SHP77 treated with DMSO at 0.1 percent for 48 hours (cell line): ENCODE measurements around the gene NPAS3.

Experiments
- DNase-seq: peaks from one replicate; lab custom pipeline; 2025; lab: John Stamatoyannopoulos, UW

NPAS3 gene

DNA sequence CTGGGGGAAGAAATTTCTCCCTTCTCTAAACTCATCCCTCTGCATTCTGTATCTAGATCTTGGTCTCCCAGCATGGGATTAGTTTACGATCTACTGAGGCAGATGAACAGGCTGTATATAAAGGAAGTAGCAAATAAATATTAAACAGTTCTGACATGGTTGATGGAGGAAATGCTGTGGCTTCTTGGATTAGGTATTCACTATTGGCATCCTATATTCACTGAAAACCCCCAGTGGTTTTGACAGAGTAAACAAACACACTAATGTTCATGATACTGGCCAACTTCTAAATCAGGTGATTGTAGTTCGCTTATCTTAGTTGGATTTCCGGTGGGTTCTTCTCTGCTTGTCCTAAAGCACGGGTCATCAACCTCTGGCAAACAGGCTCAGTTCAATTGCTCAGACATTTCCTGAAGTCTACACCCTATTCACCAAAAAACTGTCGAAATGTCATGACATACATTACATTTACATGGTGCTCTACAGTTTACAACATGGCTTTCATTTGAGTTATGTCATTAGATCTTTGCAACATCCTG lies 578.3 kb downstream of the NPAS3 start:
- DNase-seq: no peak

DNA sequence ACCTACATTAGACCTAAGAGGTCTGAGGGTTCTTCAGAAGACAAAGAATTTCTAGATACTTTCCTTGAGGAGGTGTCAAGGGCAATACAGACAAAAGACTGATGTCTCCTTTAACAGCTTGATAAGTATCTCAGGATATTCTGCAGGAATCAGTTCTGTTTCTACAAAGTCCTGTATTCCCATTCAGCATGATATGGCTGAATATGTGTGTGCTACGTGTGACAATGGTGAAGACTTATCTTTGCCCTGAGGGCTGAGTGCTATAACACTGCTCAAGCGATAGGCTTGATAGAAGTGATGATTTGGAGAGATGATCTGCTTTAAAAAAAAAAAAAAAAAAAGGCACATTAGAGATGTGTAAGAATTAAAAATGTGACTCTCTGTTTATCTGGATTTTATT lies 582.5 kb downstream of the NPAS3 start:
- no peak for DNase-seq

DNA sequence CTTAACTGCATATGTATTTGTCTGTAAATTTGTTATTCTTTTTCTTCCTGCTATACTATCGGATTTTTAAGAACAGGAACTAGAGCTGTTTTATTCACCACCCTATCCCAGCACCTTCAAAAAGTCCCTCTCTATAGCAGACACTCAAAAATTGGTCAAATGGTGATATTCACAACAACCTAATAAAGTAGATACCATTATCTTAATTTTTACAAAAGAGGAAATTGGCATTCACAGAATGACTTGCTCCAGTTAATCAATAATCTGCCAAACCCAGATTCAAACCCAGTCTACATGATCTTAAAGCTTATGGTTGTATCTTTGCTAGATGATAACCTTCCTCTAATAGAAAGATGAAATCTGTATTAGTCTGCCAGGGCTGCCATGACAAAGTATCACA lies 585.6 kb downstream of the NPAS3 start:
- DNase-seq: no peak

DNA sequence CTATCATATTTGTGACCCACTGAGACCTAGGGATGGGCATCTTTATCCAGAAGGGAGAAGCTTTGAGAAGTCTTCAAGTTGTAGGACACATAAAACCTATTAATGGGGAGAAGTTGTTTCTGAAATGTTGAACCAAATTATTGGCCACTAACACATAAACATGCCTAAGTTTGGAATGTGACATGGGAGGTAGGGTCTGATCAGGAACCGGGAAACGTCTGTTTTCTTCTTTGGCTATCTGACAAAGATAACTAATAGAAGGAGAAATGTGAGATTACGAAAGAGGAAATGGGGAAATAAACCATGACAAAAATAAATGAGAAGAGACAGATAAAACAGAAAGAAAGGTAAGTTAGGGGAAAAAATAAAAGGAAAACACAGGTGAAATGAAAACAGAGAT lies 586.9 kb downstream of the NPAS3 start:
- DNase-seq: no peak

DNA sequence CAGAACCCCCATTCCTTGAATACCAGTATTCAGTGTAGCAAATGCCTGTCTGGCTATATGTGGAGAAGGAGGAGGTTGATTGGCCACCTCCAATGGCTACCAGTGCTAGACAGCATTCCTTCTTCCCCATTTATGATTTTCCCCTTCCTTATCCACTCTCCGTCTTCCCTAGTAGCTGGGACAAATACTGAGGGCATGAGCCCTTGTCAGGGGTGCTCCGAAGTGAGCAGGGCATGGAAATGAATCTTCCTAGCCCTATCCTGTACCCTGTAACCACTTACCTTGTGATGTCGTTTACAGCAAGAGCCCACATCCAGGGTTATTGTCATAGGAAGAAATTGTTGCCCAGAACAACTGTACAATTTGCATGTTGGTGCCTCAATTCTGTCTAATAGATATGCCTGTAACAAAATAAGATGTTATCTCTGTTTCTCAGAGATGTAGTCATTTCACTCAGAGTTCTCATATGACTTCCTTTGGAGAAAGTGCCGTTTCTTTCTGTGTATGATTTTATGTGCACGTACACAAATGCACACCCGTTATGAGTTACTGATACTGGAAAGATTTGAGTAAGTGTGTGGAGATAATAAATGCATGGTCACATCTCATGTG lies 588.5 kb downstream of the NPAS3 start:
- no peak for DNase-seq

DNA sequence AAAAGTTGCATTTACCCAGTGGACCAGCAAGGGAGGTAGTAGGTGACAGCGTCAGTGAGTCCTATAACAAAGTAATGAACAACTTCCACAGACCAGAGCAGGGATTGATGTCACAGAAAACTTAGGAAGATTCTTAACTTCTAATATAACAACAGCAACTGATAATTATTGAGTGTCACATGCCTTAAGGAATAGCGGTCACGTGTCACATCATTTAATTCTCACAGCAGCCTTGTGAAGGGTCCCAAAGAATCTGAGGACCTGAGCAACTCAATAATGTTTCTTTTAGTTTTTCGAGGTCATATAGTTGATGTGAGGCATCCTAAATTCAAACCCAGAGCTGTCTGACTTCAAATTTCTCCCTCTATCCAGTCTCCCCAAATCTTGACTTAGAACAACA lies 590.0 kb downstream of the NPAS3 start:
- DNase-seq: no peak

DNA sequence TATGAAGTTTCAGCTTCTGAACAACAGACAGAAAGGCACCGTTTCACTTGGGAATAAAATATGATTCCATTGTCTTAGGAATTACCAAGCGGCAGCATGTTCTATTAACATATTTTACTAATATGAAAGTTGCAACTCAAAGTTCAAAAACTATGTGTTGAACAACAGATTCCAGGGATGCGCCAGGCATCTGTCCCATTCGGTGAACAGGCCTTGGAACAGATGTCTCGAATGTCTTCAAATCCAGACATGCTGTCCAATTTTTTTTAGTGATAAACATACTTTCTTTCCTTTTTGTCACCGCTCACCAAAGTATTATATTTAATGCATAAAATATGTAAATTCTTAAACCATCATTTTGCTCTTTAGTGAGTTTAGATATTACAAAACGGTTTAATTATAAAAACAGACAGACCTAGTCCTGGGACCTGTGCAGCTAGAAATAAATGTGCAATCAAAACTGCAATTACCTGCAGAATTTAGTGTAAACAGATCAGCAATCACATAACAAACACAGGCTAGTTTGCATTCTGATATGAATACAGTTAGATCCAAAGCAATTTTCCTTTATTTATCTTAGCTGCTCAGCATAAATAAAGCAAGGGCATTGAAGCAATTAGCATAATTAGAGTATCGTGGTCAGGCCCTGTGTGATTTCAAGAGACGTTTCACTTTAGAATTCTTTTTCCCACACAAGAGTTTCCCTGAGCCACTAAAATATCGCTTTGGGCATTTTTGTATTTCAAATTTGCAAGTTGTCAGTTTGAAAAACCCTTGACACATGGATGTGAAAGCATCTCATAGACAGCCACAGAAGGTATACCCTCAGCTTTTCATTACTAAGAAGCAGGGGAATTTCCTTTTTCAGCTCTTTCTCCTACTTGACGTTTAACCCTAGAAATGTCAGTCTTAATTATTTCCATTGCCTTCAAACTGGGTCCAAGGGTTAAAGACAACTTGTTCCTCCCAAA lies 591.4 kb downstream of the NPAS3 start:
- no peak for DNase-seq

DNA sequence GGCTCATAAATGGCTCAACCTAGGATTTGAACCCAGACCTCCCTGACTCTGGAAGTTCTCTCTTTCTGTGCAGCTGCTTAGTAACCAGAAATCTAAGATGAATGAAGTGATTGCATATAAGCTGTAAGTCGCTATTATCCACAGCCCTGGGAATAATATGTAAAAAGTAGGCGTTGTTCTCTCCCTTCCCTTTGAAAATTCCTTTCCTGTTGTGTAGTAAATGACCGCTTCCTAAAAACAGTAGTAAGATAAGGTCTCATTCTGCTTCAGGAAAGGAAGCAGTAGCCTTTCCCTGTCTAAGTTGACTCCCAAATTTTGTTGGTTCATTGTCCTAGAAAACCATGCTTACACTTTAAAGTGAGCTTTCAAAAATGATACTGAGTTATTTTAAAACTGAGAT lies 593.9 kb downstream of the NPAS3 start:
- no peak for DNase-seq

DNA sequence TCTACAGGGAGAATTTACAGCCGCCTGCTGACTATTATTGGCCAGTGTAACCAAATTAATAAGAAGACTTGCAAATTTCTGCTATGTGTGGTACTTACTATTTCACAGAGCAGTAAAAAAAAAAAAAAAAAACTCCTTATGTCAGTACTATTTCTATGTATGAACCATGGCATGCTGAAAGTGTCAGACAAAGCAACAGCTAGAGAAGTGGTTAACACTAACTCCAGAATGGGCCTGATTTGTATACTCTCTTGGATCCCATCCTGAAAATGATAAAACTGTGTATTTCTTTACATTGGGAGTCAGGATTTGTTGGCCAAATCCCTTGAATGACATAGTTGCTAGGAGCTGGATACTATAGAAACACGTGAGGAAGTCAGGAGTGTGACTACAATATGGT lies 595.4 kb downstream of the NPAS3 start:
- DNase-seq: no peak

DNA sequence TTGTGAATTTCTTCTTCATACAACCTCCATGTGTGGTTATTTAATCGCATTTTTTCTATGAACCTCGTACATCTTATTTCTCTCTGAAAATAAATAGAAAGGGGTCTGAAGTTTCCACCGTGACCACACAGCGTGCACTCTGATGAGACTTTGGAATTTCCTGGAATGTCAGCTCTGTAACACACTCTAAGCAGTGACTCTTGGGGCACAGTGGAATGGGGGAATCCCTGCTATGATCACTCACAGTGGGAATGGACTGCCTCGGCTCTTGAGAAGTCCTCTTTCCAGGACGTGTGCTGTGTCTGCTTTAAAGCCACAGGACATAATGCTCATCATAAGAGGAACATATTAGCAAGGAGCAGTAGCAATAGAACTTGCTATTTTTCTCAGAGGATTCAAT lies 596.0 kb downstream of the NPAS3 start:
- DNase-seq: no peak

DNA sequence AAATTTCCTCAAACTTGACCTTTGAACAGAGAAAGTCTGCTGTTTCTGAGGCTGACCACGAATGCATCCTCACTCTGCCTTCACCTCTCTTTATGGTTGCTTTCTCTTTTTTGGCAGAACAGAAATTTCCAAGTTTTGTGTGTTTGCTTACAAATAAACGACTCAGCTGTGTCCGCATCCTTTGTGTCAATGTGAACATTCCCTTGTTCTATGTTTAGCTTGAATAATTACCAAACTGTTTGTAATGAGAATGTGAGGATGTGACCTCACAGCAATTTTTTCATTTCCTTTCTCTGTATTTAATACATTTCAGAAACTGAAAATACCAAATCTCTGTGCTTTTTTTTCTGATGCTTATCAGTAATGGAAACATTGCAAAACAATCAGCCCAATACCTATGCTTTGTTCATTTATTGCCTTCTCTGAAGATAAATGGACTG lies 601.3 kb downstream of the NPAS3 start:
- no peak for DNase-seq

DNA sequence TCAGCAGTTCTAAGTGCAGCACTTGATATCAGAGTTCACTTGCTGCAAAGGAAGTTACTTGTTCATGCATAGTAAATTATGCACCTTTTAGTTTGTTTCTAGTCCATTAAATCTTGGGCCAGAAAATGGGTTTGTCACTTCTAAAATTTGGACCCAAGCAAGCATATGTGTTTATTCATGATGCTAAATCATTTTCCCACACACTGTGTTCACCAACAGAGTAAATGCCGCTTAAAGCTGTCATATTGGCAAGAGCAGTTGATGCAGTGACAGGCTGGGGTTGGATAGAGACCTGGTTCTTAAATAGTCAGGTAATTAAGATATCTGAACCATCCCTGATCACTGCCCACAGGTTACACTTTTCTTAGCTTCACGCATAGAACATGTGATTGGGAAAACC lies 602.5 kb downstream of the NPAS3 start:
- no peak for DNase-seq

DNA sequence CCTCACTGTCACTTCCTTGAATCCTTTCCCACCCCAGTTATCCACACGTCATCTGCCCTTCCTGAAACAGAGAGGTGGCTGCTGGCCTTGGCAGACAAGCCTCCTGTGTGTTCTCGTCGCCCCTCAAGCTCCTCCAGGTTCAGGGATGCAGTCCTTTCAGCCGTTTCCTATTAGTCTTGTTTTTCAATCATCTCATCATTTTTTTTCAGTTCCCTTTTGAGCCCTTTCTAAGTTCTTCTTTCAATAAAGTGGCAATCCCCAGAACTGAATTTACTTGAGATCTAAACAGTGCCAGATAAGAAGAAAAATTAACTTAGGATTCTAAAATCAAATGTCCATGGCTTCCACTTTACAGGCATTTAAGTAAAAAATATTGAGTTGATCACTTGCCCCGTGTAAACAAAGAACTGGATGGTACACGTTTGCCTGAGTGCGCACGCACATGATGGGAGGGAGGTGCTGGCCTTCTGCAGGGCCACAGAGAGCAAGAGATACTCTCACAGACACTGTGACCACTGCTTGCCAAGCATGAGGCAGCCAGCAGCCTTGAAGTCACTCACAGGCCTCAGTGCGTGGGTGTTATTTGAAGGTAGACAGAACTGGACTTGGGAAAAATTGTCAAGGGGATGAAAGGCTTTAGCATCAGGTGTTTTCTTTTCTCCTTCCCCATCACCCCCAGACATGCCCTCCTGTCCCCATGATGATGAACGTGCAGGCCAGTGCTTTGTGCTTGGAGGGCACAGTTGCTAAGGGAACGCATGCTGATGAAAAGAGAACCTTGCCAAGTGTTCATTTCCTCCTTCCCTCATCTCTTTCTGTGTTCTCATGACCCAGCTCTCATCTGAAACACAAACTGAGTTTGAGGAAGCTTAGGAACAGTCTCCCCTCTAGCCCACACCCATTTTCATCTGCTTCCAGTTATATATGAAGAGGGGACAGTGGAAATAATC lies 603.9 kb downstream of the NPAS3 start:
- no peak for DNase-seq

DNA sequence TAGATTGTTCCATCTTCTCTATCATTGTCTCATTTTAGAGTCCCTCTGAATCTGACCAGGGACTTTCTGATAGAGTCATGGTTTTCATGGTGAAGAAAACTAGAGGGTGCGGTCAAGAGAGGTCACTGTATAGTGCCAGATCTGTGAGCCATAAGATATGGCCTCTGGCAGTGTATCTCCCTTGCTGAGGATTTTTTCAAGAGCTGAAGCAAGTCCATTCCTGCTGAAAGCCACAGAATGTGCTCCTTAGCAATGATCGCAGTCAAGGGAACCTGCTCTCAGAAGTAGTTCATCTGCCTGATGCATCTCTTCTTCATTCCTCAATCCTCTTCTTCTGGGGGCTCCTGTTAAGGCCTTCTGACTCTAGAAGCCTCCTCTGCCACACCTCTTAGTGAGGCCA lies 607.0 kb downstream of the NPAS3 start:
- no peak for DNase-seq

DNA sequence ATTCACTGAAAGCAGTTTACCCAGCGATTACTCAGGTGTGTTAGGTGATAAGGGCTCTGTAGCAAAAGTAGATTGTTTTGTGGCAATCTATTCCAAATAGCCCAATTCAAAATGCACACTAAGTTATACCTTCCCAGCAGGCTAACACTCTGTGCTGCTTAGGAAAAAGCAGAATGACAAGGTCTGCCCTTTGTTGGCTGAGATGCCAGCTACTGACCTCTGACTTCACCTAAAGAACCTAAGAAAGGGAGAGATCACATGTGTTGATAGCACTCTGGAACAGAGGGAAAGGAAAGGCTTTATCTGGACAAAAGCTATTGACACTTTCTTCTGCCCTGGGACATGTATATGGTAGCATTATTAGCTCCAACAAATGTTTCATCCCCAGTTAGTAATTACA lies 609.9 kb downstream of the NPAS3 start:
- DNase-seq: no peak

DNA sequence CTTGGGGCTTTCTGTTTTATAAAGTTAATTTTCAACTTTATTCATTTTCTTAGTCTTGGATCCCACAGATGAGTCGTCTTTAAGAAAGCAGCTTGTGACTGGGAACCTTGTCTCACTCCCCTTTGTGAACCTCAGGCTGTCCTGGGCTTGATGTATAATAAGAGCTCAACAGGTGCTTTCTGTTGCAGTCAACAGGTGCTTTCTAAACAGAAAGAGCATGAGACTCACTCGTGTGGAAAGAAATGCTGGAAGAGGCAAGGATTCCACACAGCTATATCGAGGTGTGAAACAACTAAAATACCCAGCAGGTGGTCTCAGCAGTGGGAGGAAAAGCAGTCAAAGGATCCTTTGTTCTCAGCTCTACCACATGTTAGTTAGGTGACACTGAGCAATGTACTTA lies 613.3 kb downstream of the NPAS3 start:
- no peak for DNase-seq

DNA sequence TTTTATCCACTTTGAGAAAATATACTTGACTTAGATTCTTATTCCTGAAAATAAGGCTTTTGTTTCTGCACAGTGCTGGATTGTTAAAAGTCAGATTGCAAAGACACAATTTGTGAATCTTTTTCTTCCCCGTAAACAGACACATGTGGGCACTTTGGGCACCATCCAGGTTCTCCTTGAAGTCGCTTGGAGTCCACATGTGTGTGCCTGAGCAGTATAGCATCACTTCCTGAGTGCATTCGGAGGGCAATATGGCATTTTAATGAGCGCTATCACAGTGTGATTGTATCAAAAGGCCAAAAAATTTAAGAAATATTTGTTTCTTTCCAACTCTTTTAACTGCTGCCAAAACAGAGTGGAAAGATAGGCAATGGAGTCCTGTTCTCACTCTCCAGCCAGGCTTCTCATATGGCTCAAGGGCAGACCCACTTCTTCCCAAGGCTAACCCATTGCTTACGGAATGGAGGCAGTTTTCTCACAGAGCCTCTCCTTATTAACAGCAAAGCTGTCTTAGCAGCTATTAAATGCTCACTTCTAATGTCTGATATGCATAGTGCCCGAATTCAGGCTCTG lies 615.1 kb downstream of the NPAS3 start:
- DNase-seq: no peak

DNA sequence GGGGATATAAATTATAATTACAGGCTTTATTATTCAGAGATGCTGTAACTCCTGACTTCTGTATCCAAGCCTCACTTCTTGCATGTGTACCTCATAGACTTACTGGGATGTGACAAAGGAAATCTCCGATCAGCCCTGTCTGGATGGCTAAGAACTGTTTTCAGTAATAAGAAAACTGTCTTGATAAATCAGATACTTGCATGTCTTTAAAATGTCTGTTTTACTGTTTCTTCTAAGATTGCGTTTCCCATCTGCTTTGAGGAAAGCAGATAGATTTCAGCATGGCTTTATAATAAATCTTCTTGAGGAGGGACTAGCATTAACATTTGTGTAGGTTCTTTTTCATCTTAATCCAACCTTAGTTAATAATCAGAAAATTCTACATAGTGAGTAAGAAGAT lies 616.3 kb downstream of the NPAS3 start:
- DNase-seq: no peak

DNA sequence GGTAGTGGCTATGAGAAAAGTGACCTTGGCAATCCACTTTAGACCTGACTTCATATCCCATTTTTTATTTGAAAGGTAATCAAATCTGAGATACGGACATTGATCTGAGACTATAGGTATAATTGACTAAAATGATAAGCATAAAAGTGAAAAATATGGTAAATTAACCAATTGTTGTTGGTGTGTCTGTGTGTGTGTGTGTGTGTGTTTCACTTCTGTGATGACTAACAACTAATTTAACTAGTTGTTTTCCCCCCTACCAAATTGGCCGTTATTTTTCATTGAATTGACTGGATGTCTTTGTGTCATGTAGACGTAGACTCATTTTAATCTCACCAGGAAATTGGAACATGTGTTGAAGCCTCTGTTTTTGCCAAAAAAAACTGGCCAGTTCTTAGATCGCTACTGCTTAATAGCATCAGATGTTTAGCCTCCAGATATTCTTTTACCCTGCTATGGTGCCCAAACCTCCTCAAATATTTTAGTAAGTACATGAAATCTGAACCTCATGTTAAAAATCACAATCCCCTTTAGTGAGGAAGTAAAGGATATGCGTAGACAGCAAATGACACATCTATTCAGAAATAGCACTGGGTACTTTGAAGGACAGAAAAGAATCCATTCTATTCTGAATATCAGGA lies 617.2 kb downstream of the NPAS3 start:
- no peak for DNase-seq

DNA sequence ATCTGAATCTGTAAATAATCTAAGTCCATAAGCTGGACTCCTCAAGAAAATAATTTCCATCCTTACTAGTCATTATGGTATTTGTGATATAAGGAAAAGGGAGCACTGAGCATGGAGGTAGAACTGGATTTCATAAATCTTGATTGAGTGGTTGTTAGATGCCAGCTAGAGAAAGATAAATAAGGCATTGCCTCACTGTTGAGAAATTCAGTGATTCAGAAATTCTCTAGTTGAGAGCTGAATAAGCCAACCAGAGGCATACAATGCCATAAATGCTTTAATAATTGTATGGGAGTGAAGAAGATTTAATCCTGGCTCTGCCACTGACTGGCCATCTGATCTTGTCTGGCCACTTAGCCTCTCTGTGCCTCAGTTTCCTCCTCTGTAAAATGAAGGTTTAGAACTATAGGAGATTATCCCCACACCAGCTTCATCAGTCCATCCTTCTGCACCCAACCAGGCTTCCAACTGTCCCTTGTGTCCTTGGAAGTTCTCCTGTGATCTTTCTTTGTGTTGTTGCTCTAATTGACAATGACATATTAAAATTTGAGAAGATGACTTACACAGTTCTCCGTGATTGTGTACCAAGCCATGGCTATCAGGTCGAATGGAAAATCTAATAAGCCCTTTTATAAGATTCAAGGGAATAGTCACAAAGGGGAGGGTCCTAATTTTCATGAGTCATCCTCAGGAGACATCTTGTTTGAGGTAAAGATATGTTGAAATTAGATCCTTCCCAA lies 617.9 kb downstream of the NPAS3 start:
- DNase-seq: no peak
